ENCODE data around the gene NINJ1.
"Not testable (repeated sequence)": the region's sequence is repeated elsewhere in the genome, so short reads cannot be mapped to it uniquely, and the experiment has no call there.

The NINJ1 gene

GRCh38 chr9:93118863-93119702 lies 15.0 kb downstream of the NINJ1 start:
- DNase-seq = no peak

DNA sequence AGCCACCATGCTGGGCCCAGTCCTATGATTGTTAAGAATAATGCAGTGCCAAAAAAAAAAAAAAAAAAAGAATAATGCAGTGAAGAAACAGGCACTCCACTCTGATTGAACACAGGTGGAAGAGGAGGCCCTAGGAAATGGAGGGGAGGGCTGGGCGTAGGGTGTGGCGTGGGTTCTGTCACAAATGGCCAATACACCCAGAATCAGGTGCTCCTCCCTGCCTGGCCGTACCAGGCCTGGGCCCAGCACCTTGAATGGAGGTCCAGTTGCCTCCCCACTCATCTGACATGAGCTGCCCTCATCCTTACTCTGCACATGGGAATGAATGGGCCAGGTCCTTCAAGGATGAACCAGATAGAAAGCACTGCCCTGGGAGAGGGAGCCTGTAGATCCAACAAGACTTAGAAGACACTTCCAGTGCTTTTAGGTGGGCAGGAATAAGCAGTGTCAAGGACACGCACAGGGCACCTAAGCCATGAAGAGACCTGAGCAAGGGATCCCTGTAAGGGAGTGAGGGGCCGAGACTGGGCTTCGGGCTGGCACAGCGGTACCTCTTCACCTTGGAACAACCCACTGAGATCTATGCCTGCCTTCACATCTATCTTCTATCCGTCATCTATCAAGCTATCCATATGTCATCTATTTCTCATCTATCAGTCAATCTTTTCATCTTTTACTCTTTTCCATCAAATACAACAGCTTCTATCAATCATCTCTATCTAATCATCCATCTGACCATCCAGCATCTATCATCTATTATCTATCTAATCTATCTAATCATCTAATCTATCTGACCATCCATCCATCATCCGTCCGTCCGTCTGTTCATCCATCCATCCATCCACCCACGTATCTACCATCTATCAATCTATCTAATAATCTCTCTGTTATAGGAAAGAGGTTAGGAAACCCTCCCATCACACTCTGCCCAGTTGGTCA lies 15.9 kb downstream of the NINJ1 start:
- DNase-seq = no peak

DNA sequence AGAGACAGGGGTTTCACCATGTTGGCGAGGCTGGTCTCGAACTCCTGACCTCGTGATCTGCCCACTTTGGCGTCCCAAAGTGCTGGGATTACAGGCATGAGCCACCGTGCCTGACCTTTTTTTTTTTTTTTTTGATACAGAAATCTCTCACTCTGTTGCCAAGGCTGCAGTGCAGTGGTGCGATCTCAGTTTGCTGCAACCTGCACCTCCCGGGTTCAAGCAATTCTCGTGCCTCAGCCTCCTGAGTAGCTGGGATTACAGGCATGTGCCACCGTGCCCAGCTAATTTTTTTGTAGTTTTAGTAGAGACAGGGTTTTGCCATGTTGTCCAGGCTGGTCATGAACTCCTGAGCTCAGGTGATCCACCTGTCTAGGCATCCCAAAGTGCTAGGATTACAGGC lies 16.5 kb downstream of the NINJ1 start:
- DNase-seq = not testable (repeated sequence)

DNA sequence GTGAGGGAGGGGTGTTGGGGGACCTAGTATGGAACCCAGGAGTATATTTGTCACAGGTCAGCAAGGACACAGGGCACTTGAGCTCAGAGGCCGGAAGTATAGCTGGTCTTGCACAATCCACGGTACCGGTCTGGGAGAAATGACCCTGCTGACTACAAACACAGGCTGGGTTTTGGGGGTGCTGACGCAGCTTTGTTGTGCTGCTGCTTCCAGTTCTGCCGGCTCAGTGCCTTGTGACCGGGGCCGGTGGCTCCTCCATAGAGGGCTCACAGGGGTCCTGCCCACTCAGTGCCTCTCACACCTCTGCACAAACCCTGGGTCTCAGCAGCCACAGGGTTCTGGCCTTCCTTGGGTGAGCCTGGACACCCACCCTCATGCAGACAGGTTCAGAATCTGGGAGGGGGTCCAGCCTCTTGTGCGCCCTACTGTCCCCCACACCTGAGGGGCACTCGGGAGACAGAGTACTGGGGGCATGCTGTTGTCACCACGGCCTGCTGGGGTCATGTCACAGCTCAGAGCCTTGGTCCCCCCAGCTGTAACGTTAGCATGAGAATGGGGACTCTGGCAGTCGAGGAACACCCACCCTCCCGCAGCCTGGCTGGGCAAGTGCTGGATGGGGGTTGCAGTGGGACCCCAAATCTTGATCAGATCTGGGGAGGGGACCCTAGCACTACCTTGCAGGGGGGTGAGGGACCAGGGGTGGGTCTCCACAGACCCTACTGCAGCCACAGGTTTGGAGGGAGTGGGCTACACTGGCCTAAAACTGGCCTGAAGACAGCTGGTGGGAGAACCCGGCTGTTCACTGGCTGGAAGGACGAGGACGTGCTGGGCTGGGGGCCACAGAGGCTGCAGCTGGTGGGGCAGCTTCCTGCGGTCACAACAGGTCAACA lies 17.7 kb downstream of the NINJ1 start:
- no peak for DNase-seq

- DNase-seq = no peak
Observed at GRCh38 chr9:93115486-93116071, 18.5 kb downstream of the NINJ1 start.

- DNase-seq = no peak
Observed at GRCh38 chr9:93114984-93115335, 19.1 kb downstream of the NINJ1 start.

DNA sequence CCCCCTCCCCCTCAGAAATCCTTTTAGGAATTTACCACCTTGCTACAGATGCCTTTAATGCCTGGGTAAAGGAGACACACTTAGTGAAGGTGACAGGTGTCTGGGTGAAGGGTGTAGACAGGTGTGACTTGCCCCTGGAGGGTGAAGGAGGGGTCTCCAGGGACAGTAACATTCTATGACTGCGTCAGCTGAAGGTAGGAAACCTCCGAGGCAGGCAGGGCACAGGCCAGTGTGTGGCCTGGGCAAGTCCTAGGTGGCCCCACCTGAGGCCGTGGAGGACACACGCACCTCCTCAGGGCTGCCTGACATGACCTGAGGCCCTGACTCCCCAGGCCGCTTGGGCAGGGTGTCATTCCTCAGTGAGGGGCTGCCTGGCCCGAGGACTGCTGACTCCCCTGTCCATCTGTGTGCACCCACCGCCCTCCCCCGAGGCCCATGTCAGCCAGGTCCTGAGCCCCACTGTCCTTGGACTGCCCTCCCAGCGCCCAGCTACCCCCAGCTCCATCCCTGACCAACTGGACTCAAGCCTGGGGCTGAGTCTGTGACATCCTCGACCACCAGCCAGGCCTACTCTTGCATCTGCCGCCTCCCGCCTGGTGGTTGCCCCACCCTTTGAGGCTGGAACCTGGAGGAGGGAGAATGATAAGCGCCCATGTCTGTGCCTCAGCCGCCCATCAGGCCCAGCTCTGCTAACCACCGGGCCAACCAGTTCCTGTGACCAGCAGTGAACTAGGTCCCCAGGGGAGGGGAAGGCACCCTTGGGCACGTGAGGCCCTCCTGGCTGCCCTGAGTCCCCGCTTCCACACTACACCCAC lies 19.7 kb downstream of the NINJ1 start:
- no peak for DNase-seq

- DNase-seq = no peak
Observed at GRCh38 chr9:93112864-93113389, 21.1 kb downstream of the NINJ1 start.

DNA sequence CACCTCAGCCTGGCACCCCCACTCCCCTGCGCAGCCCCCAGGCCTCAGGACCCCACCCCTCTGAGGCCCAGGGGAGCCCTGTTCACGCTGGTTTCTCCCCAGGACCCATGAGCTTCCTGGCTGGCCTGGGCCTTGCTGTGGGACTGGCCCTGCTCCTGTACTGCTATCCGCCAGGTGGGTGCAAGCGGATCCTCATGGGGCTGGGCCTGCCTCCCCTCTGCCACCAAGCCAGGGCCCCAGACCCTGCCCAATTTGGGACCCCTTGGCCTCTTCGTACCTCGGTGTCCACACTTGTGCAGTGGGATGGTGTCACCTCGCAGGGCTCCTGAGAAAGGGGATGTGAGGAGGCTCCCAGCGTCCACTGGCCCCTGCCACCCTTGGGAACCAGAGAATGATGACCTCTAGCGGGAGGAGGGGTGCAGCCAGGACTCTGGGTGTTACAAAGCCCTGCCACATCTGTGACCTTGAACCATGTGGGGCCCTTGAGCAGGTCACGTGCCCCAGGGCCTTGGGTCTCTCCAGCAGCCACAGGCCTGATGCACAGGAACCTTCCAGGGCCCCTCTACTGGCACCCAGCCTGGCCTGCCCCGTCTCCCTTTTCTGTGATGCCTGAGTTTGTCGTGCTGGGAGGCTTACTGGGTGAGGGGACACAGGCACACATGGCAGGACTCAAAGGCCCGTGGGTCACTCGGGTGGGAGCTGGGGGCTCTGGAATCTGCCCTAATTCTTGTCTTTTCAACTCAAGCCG lies 21.8 kb downstream of the NINJ1 start:
- no peak for DNase-seq

- no peak for DNase-seq
Observed at GRCh38 chr9:93111371-93112115, 22.5 kb downstream of the NINJ1 start.

GRCh38 chr9:93111001-93111370 lies 23.1 kb downstream of the NINJ1 start:
- no peak for DNase-seq

DNA sequence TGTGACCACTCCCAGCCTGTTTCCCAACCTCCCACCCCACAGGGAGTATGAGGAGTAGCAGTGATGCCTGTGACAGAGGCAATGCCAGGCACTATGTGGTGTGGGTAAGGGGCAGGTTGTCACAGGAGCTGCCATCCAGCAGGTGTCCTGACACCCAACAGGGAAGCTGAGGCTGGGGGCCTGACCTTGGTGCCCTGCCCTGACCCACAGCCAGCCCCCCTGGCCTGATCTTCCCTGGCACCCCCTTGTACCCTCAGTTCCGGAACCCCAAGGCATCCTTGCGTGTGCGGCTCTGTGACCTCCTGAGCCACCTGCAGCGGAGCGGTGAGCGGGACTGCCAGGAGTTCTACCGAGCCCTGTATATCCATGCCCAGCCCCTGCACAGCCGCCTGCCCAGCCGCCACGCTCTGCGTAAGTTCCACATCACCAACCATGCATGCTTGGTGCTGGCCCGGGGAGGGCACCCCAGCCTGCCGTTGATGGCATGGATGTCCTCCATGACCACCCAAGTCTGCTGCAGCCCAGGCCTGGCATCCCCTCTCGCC lies 23.7 kb downstream of the NINJ1 start:
- no peak for DNase-seq

DNA sequence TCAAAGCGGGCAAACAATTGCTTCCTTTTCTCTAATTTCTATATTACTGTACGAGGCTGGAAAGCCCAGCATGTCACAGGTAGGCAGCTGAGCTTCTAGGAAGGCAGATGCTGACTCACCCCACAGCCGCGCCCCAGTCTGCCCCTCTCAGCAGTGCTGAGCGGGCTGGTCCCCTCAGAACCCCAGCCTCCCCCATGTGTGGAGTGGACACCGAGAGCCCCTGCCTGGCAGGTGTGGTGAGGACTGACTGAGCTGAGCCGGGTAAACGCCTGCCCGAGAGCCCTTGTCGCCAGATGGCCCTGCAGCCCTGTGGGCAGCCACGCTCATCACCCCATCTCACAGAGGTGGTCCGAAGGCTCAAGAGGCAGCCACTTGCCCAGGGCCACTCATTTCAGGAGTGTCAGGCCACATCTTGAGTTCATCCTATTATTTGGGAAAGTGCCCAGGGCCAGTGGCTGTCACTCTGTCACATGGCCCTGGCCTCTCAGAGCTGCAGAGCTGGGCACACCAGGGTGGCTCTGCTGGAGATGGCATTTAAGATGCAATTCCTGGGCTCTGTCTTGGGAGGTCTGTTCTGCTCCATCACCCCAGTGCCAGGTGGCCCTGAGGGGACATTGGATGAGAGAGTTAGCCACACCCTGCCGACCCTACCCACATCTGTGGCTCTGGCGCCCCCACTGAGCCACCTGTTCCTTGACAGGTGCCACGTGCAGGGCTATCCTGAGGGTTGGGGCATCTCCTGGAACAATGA lies 25.6 kb downstream of the NINJ1 start:
- DNase-seq = no peak

- DNase-seq = no peak
Observed at GRCh38 chr9:93107825-93108161, 26.3 kb downstream of the NINJ1 start.

- DNase-seq = no peak
Observed at GRCh38 chr9:93107151-93107824, 26.8 kb downstream of the NINJ1 start.

- DNase-seq = no peak
Observed at GRCh38 chr9:93105620-93106019, 28.4 kb downstream of the NINJ1 start.

GRCh38 chr9:93101086-93101485 lies 33.0 kb downstream of the NINJ1 start:
- not testable (repeated sequence) for DNase-seq

DNA sequence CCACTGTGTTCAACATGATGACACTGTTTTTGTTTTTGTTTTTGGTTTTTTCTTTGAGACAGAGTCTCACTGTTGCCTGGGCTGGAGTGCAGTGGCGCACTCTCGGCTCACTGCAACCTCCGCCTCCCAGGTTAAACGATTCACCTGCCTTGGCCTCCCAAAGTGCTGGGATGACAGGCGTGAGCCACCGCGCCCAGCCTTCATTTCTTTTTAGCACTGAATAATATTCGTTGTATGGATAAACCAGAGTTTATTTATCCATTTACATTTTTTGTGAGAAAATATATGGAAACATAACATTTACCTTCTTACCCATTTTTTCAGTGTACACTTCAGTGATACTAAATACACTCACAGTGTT lies 33.8 kb downstream of the NINJ1 start:
- DNase-seq = no peak

All from NCI-H1092 treated with DMSO at 0.1 percent for 48 hours (cell line).